COLO829 (cell line): ENCODE results near the gene ADTRP.
"Not testable (repeated sequence)": the region's sequence is repeated elsewhere in the genome, so short reads cannot be mapped to it uniquely, and the experiment has no call there.

ENCODE experiments used
- DNase-seq: peaks from one replicate; pipeline ENCODE4 v3.0.0; 2012; ENCODE audit warnings: low spot score

Gene ADTRP

GRCh38 chr6:11692451-11693376, 85.9 kb downstream of the ADTRP start:
- no peak for DNase-seq

- no peak for DNase-seq
Measured at GRCh38 chr6:11689847-11690246, 88.8 kb downstream of the ADTRP start.

- not testable (repeated sequence) for DNase-seq
Measured at GRCh38 chr6:11689400-11689799, 89.2 kb downstream of the ADTRP start.

- DNase-seq, result no peak
Measured at GRCh38 chr6:11688425-11688709, 90.2 kb downstream of the ADTRP start.

GRCh38 chr6:11685481-11686093, 93.0 kb downstream of the ADTRP start:
- peak; percentile 38 for DNase-seq

GRCh38 chr6:11684901-11685480, 93.6 kb downstream of the ADTRP start:
- DNase-seq, result no peak

GRCh38 chr6:11683871-11684270, 94.7 kb downstream of the ADTRP start:
- DNase-seq, result no peak

- no peak for DNase-seq
Measured at GRCh38 chr6:11682561-11682975, 96.0 kb downstream of the ADTRP start.

- DNase-seq, result no peak
Measured at GRCh38 chr6:11681770-11682169, 96.8 kb downstream of the ADTRP start.

GRCh38 chr6:11681357-11681756, 97.2 kb downstream of the ADTRP start:
- no peak for DNase-seq

- DNase-seq, result not testable (repeated sequence)
Measured at GRCh38 chr6:11680479-11680878, 98.1 kb downstream of the ADTRP start.

- no peak for DNase-seq
Measured at GRCh38 chr6:11679099-11679498, 99.5 kb downstream of the ADTRP start.

GRCh38 chr6:11675601-11676000, 103.0 kb downstream of the ADTRP start:
- DNase-seq, result no peak

GRCh38 chr6:11672669-11673068, 105.9 kb downstream of the ADTRP start:
- no peak for DNase-seq

- DNase-seq, result no peak
Measured at GRCh38 chr6:11672256-11672655, 106.3 kb downstream of the ADTRP start.

GRCh38 chr6:11669696-11670095, 108.9 kb downstream of the ADTRP start:
- no peak for DNase-seq

- no peak for DNase-seq
Measured at GRCh38 chr6:11668455-11668854, 110.1 kb downstream of the ADTRP start.

GRCh38 chr6:11667876-11668275, 110.7 kb downstream of the ADTRP start:
- no peak for DNase-seq

GRCh38 chr6:11665604-11666326, 112.8 kb downstream of the ADTRP start:
- no peak for DNase-seq
